GM19372 (cell line): Measurements from ENCODE around the gene KRTAP10-9.
"Not testable (repeated sequence)": the region's sequence is repeated elsewhere in the genome, so short reads cannot be mapped to it uniquely, and the experiment has no call there.

Source experiments
- ATAC-seq: cut with Tn5 transposase; IDR thresholded peaks from one replicate; pipeline ENCODE4 v1.9.1; 2021; ENCODE audit warnings: mild to moderate bottlenecking, low read depth, moderate library complexity; ENCODE audit not compliant: unreplicated experiment

The KRTAP10-9 gene

GRCh38 chr21:44637018-44637850 is 10.3 kb downstream of the KRTAP10-9 start, which contains the start of gene KRTAP10-10:
KRTAP10-10 (plus strand) TSS chr21:44637356; CDS start chr21:44637418, 62 bp downstream.
- ATAC-seq = no peak

GRCh38 chr21:44637851-44638348 is 11.0 kb downstream of the KRTAP10-9 start:
- ATAC-seq = not testable (repeated sequence)

- ATAC-seq = not testable (repeated sequence)
These were observed 11.8 kb downstream of the KRTAP10-9 start for GRCh38 chr21:44638506-44639330.

- ATAC-seq = no peak
These were observed 12.4 kb downstream of the KRTAP10-9 start for GRCh38 chr21:44639331-44639655.

- no peak for ATAC-seq
These were observed 13.9 kb downstream of the KRTAP10-9 start for GRCh38 chr21:44640761-44641160.

GRCh38 chr21:44643741-44644310 is 16.9 kb downstream of the KRTAP10-9 start:
- ATAC-seq = no peak

GRCh38 chr21:44644878-44645277 is 18.0 kb downstream of the KRTAP10-9 start:
- ATAC-seq = no peak

- not testable (repeated sequence) for ATAC-seq
These were observed 19.7 kb downstream of the KRTAP10-9 start, which contains the start of gene KRTAP10-11 for GRCh38 chr21:44646366-44647221. KRTAP10-11 (plus strand) TSS chr21:44646414; CDS start chr21:44646459, 45 bp downstream.

- no peak for ATAC-seq
These were observed 20.3 kb downstream of the KRTAP10-9 start for GRCh38 chr21:44647222-44647552.

- no peak for ATAC-seq
These were observed 21.8 kb downstream of the KRTAP10-9 start for GRCh38 chr21:44648557-44649311.

- no peak for ATAC-seq
These were observed 22.7 kb downstream of the KRTAP10-9 start for GRCh38 chr21:44649521-44650100.

- ATAC-seq = no peak
These were observed 23.5 kb downstream of the KRTAP10-9 start for GRCh38 chr21:44650265-44650972.

- no peak for ATAC-seq
These were observed 24.2 kb downstream of the KRTAP10-9 start for GRCh38 chr21:44650973-44651675.

GRCh38 chr21:44653123-44653522 is 26.2 kb downstream of the KRTAP10-9 start:
- ATAC-seq = no peak

GRCh38 chr21:44653656-44654575 is 27.0 kb downstream of the KRTAP10-9 start:
- ATAC-seq = no peak

- ATAC-seq = no peak
These were observed 27.8 kb downstream of the KRTAP10-9 start, which contains the start of gene KRTAP12-4 for GRCh38 chr21:44654576-44655175. KRTAP12-4 (minus strand) TSS chr21:44654659; CDS start chr21:44654614, 45 bp downstream.
